IPS DF 4.7 (cell line): ENCODE results near the gene CDK14.
"Not testable (repeated sequence)": the region's sequence is repeated elsewhere in the genome, so short reads cannot be mapped to it uniquely, and the experiment has no call there.

Experiments used
- DNase-seq: peaks from one replicate; pipeline ENCODE4 v3.0.0-alpha.2; 2013; ENCODE audit warnings: low spot score; ENCODE audit errors: extremely low read depth

The CDK14 gene

DNA sequence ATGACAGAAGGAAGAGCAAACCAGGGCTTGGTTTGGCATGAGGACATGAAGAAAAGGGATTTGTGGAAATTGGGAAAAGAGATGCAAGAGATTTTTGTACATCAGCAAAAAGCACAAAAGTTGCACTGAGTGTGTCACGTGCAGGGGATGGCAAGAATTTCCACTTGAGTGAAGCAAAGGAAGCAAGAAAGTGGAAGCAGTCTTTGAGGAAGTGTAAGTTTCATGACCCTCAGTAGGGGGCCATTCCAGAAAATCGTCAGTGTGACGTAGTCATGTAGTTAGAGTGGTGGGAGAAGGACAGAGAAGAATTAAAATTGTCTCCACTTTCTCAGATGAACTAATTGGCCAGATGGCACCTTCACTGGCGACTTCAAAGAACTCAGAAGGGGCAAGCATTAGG, 544.9 kb downstream of the CDK14 start:
- DNase-seq = no peak

DNA sequence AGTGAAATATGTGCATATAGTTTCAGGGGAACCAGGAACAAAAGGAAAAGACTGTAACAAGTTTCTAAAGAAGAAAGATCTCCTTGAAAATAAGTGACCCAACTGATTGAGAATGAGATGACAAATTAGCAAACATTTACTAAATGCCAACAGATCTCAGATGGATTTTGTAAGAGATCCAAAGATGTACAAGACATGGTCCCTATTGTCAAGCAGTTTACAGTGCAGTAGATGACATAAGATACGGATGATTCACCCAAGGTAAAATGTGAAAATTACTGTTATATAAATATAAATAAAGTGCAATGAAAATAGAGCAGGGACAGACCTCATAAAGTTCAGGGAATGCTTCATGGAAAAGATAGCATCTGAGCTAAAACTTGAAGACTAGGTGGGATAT, 546.6 kb downstream of the CDK14 start:
- DNase-seq = no peak

DNA sequence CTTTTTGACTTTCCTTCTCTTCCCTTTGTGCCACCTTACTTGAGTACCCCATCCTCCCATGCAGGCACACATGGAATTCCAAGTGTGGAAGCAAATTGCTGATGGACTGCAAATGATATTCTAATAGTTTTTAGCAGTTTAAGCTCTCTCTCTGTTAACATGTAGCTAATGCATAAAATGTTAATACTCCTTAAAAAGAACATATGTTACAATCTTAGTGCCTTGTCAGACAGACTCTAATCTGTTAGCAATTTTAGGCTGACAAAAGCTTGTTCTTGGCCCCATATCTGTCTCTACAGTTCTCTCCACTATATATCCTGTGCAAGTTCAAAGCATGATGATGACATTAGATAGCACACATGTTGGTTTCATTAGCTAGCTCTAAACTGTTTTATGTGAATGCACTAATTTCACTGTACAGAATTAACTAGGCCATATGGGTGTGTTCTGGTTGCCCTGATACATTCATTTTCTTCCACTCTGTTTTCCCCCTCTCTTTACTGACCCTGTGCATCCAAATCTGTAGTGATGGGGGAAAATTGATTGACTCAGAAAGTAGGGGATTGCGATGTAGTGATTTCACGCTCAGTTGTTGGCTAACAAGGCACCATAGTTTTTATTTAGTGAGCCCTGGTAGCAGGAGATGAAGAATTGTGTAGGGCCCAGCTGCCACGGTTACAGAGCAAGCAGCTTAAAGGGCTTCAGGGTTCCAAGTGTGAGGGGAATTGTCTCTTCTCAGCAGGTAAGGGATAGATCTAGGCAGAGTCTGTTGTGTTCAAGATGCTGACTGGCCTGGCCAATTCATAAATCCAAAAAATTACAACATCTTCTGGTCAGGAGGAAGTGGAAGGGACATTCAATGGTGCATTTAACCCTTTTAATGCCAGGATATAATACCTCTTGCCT, 553.5 kb downstream of the CDK14 start:
- no peak for DNase-seq

DNA sequence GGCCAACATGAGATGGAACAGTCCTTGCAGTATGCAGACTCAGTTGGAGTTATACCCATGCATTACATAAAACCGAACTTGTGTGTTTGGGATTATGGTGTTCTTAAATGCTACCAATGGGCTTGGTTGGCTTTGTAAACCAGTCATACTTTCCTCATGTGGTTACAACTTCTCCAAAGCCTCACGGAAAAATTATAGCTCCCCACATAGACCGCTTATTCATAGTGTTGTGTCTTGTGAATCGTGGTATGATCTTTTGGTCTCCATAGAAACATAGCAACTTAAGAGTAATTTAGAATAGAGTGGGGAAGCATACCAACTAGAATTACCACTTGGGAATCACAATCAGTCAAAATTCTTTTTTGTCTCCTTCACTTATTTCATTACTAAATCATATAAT, 555.8 kb downstream of the CDK14 start:
- DNase-seq = no peak

DNA sequence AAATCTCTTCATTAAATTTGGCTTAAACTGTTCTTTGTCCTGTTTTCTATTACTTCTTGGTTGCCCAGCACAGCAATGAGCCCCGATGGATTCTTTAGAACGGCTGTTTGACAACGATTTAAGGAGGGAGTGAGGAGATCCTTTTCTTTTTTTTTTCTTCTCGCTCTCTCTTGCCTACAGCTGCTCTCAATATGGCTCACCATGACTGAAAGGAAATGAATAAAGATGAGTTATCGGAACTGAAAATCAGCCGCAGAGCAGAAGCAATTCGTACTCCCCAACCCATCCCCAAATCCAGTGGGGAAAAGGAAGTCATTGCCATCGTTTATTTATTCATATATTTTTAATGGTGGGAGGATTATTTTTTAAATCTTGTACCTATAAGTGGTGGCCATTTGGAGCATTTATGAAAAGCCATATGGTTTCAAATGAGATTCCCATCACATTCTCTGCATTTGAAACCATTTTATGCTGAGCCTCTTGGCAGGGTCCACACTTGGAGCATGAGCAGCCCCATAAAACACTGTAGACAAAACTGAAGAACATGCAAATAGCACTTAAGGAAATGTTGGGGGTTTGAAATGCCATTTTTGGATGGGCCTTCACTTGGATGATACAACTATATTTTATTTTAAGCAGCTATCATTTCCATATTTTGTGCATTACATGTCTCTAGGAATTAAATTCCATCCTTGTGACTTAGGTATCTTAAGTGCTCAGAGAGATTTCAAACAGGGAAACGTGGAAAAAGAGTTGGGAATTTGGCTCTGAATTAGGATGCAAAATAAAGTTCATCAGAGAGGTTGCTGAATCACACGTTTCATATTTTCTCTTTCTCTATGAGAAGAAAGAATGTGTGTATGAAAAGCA, 560.4 kb downstream of the CDK14 start:
- DNase-seq = no peak

DNA sequence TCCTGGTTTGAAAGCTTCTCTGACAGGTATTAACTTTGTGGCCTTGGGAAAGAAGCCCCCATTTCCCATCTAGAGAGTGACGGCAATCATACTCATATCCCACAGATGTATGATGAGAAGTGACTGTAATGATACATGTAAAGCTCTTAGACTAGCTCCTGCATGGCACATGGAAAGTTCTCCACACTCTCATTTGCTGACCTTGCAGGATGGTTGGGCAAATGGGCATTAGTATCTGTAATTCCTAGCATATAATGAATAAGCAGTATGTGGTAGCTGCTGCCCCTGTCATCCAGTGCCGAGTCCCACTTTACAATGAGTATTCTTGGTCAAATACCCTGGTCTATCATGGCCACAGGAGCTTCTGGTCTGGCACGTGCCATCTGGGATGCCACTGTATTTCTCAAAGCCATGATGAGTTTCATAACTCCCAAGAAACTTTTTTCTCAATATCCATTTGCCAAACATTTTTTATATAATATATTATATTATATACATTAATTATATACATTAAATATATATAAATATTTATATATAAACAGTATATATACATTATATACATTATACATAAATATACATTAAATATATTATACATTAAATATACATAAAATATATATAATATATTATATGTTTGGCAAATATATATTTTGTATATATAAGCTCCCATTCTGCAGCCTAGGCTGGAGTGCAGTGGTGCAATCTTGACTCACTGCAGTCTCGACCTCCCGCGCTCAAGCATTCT, 561.6 kb downstream of the CDK14 start:
- no peak for DNase-seq

DNA sequence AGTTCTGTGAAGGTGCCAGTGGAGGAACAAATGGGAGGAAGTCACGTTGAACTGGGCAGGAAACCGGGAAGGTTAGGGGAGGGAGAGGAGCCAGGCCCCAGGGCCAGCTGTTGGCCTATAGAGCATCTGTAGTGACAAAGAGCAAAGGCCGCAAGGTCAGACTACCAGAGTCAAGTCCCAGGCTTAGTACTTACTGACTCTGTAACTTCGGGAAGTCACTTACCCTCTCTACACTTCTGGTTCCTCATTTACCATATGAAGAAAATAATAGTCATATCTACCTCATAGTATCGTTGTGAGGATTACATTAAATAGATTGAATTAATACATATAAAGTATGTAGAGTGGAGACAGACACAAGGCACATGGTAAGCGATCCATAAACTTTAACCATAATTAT, 566.3 kb downstream of the CDK14 start:
- DNase-seq = no peak

DNA sequence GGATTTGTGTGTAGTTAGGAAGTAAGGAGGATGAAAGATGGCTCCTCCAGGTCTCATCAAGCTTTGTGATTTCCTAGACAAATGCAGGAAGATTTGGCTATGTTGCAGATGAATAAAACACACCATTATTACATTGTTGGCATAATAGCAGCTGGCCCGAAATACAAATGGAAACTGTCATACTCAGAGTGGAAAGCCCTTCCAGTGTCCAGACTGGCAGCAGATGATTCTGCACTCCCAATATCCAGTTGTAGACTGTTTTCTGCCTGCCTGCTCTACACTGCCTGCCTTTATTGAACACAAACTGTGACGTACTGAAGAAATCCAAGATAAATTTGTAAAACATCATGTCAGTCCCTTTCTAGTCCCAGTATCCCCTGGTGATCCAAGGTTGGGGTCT, 568.4 kb downstream of the CDK14 start:
- no peak for DNase-seq

DNA sequence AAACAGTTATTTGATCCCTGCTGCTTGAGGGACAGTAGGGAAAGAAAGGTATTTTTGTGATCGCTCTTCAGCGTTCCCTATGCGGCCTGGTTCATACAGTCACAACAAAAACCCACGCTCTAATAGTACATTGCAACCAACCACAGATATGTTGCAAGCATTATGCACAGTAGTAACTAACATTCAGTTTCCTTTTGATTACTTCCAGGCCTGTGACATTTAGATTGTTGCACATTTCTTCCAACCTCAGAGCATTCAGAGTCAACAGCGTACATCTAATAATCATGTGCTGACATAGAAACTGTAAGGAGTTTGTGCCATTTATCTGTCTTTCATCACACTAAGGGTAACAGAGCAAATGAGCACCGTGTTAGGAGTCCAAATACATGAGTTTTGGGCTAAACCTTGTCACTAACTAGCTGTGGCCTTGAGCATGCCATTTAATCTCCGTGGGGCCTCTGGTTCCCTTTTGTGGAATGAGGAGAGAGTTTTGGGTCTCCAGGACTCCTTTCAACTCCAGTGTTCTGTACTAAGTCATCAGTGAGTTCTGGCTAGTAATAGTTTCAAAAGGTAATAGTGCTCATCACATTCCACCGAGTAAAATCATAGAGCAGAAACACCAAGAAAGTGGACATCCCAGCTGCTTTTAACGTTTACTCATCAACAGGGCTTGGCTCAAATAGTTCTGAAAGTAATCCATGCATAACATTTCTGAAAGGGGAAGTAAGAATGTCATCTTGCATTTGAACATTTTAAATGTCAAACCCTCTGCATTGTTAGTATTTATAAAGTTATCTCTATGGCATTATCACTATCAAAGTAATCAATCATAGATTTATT, 569.1 kb downstream of the CDK14 start:
- DNase-seq = no peak

DNA sequence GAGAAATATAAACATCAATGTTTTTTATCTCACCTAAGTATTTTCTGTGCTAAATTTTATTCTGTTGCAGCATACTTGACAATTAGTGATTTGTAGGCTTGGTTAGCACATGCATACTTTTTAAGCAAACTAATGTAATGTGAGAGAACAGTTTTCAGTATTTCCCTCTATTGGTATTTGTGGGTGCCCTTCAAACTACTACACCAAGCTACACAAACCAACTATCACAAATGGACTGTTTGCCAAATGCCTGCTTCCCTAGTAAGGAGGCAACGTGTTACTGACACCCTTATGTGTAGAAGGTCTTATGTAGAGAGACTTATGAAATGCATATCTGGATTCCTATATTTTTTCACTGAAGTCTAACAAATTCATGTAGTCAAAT, 569.7 kb downstream of the CDK14 start:
- no peak for DNase-seq

DNA sequence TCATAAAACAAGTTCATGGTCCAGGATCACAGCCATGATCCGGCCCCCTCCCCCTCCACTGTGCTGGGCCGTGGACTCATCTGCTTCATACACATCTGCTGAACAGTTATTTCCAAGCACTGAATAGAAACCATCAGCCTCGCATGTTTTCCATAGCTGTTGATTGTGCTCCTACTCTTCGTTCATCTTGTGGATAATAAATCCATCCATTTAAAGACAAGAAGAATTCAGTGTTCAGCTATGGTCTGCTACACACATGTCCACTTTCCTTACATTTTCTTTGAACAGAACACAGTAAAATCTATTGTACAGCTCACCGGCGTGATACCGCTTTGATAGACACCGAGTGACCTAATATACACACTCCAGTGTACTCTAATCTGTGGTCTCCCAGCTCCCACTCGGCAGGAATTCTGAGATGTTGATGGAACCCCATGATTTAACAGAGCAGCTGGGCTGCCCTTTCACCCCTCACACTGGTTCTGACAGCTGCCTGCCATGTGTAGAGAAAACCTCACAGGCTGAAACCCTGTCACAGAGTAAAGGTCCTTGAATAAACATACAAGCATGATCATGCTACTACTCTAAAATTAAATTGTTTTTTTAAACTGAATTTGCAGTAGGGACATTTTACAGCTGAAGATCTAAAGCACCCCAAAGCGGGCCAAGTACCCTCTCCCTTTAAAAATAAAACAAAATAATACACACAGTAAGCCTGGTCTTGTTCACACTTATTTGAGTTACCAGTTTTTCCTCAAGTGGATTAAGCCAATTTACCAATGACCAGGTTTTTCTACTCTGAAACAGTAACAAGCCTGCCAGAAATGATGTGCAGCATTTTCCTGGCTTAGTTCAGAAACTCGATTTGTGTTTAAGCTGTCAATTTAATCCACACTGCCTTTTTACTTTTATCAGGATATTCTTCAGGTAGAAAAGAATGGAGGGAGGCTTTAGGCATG, 573.0 kb downstream of the CDK14 start:
- DNase-seq = no peak

DNA sequence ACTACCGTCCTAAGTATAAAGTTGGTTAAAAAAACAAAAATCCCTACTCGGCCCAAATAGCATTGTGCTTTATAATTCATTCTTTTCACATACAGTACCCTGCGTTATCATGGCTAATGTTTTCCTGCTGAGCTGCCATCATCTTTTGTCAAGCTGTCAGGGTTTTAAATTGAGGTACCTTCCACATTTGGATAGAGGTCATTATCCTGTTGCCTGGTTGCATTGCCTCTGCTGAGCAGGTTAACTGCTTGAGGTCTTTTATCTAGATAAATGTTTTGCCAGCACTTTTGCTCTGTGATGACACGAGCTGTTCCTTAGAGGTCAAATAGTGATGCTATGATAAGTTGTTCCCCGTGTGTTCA, 573.7 kb downstream of the CDK14 start:
- DNase-seq = no peak

DNA sequence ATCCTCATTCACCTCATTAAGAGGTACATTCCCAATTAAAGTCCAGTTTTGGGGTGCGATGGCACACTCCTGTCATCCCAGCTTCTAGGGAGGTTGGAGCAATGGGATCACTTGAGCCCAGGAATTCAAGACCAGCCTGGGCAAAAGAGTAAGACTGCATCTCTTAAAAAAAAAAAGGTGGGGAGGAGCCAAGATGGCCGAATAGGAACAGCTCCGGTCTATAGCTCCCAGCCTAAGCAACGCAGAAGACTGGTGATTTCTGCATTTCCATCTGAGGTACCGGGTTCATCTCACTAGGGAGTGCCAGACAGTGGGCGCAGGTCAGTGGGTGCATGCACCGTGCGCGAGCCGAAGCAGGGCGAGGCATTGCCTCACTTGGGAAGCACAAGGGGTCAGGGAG, 577.1 kb downstream of the CDK14 start:
- DNase-seq = not testable (repeated sequence)

DNA sequence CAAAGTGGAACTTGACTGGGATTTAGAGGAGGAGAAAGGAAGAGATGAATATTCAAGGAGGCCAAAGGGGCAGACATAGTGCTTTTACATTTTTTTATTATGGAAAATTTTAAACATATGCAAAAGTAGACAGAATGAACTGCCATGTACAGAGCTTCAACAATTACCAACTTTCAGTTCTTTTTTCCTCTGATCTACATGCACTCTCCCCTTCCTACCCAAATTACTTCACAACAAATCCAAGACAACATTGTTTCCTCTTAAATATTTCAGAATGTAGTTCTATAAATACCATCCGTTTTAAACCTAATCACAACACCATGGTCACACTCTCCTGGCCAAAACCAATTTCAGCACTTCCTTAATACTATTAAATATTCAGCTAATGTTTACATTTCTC, 584.6 kb downstream of the CDK14 start:
- no peak for DNase-seq

DNA sequence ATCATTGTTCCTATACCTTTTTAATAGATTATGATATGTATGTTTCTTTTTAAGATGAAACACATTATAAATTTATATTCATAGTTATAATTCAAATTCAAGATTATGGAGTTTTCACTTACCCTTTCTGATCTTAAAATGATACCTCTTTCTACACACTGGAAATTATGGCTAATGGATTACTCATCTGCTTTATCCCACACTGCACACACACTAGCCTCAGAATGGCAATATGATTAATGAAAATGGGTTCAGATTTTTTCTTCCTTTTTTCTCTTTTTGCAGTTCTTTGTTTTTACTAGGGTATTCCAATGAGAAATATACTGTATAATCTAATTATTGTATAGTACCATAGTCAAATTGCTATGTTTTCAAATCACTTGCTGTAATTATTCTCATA, 585.8 kb downstream of the CDK14 start:
- DNase-seq = no peak

DNA sequence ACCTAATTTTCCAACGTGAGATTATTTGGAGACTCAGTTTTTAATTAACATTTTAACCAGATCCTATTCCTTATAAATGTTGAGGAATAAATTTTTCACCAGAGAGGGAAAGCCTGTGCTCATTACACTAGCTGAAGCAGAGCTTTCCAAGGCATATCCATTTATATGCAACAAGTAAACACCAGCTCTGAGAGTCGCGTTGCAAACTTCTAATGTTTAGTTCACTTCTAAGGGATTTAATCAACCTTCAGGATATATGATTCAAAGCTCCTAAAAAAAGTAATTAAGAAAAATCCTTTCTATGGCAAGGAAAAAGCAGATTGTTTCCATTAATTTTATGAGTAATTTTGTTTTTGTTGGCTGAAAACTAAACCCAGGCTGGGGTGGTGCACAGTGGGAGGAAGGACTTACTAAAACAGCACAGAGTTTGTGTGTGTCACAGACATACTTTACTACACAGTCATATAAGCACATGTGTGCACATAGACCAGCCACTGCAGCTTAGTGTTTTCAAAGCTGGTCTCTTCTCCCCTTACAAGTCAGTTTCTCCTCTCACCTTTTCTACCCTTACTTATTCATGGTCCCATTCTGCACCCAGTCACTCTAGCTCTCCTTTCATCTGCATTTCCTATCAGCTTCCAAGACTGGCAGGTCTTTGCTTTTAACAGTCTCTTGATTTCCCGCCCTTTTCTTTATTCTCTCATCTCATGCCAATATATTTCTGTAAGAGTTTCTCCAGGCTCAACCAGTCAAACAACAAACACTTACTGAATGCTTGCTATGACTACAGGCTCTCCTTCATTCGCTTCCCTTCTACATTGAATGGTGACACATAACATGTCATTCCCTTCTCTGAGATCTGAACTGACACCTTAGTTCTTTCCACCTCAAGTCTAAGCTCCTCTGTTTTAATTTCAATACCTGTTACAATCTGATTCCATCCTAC, 587.0 kb downstream of the CDK14 start:
- no peak for DNase-seq

DNA sequence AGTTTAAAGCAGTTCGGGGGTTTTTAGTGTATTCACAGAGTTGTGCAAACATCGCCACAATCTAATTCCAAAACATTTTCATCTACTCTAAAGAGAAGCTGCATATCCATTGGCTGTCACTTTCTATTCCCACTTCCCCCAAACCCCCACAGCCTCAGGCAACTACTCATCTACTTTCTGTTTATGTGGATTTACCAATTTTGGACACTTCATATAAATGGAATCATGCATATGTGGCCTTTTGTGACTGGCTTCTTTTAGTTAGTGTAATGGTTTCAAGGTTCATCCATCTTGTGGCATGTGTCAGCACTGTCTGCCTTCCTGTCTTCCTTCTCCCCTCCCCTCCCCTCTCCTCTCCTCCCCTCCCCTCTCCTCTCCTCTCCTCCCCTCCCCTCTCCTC, 589.6 kb downstream of the CDK14 start:
- DNase-seq = no peak

DNA sequence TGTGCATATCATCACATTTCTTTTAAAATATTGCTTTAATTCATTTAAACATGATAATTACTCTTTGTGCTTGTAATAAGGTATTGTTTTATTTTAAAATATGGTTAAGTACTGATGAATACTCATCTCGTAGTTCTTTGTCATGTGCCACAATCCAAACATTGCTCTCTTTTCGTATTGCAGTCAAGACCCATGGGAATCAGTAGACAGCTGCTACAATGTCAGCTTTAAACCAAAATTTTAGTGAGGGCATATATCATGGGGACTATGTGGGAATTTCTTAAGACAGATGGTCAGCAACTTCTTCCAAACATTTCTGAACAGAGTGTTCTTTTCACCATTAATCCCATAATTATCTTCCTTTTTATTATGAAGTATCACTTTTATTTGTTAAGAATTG, 590.9 kb downstream of the CDK14 start:
- no peak for DNase-seq

DNA sequence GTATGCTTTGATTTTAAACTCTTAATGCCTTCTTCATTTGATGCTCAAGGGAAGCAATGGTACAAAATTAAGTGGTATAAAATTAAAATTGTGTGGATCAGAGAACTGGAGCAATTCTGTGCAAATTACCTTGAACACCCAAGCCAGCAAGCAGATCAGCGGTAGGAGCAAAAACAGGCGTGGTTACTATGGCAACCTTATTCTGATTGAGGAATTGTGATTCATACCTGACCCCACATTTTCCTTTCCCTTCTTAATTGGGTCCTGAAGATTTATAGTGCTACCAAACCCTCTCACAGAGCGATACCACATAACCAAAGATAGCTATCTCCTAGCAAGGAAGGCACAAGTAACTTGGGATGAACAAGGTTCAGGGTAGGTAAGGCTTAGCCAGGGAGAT, 595.6 kb downstream of the CDK14 start:
- no peak for DNase-seq
